ENCODE data around the gene SNAP29.

- no peak for TF ChIP-seq CTCF (IDR thresholded peaks at IDR 0.05)
- no peak for TF ChIP-seq POLR2A (IDR thresholded peaks at IDR 0.05)
These were observed 30.4 kb downstream of the SNAP29 start for GRCh38 chr22:20889025-20889704.

Measured in body of pancreas (tissue), 4 donors.